Transverse colon (tissue), 4 donors: Measurements from ENCODE around the gene PITPNC1. TPM values are rescaled to one million over a fixed set of nuclear protein-coding genes. Genes with fewer than 3 reads are reported as not detected.
A peak's percentile ranks its signal among the peaks of the same experiment; 100 is the strongest.

ENCODE experiments used
- DNase-seq: peaks from one replicate; pipeline ENCODE4 v3.0.0-alpha.2; 2019
- H3K27ac ChIP-seq, 4 donors: fragments of 200-600 bp; sonication (generic); 2 replicates each; pipeline ENCODE4 v1.5.1; 2016 to 2018; ENCODE audit warnings: inconsistent platforms in 4 of 4
- H3K27me3 ChIP-seq: fragments of 200-600 bp; sonication (generic); 2 replicates; pipeline ENCODE4 v1.5.1; 2017; ENCODE audit warnings: inconsistent platforms
- H3K36me3 ChIP-seq, 4 donors: fragments of 200-600 bp; sonication (generic); 2 replicates each; pipeline ENCODE4 v1.5.1; 2017 to 2019; ENCODE audit warnings: inconsistent platforms in 4 of 4
- H3K4me1 ChIP-seq, 4 donors: fragments of 200-600 bp; sonication (generic); 2 replicates each; pipeline ENCODE4 v1.5.1; 2017 to 2020; ENCODE audit warnings: inconsistent platforms in 4 of 4
- H3K4me3 ChIP-seq, 4 donors: fragments of 200-600 bp; sonication (generic); 1 replicate in 1 of 4; 2 replicates in 3 of 4; pipeline versions ENCODE4 v1.5.1 to v1.6.1; 2017 to 2019; ENCODE audit warnings: inconsistent platforms in 4 of 4
- H3K9me3 ChIP-seq, 2 donors: fragments of 200-600 bp; sonication (generic); 2 replicates each; pipeline ENCODE4 v1.5.1; 2017 to 2019; ENCODE audit warnings: inconsistent platforms in 2 of 2
- CTCF ChIP-seq, 5 experiments: fragments of 200-600 bp in 3 of 5; fragments of 450-650 bp in 2 of 5; sonication (generic) in 3 of 5; IDR thresholded peaks; 1 replicate in 2 of 5; 2 replicates in 3 of 5; pipeline ENCODE4 v1.5.1; 2016 to 2017; ENCODE audit warnings: antibody characterized with exemption in 5 of 5, inconsistent platforms in 3 of 5, mild to moderate bottlenecking in 2 of 5, moderate library complexity in 1 of 5
- EP300 ChIP-seq: sonication (generic); formaldehyde crosslinking; IDR thresholded peaks from one replicate; pipeline ENCODE4 v1.6.1; 2017; ENCODE audit warnings: antibody characterized with exemption, low read depth
- POLR2A ChIP-seq: fragments of 450-650 bp; IDR thresholded peaks from one replicate; pipeline ENCODE4 v1.6.1; 2016; ENCODE audit warnings: antibody characterized with exemption, mild to moderate bottlenecking, moderate library complexity
- POLR2AphosphoS5 ChIP-seq, 3 donors: sonication (generic); formaldehyde crosslinking; IDR thresholded peaks; one replicate each; pipeline ENCODE4 v1.6.1; 2016; ENCODE audit warnings: antibody characterized with exemption in 3 of 3
- WGBS, 2 donors: methylation state at CpG; one replicate each; pipeline ENCODE4 v1.1.5; 2018; ENCODE audit warnings: low coverage in 1 of 2; 5-methylcytosine and 5-hydroxymethylcytosine counted together
- in situ Hi-C, 4 donors: fragments of 200-750 bp; cut with MboI; loops; one replicate each; pipeline versions ENCODE4 v1.15.0 to v1.15.1; 2017; ENCODE audit warnings: low sequenced_read_pairs in 3 of 4, low pct_ligation_motif_present in 1 of 4, low pct_unique_long_range_greater_than_20kb in 1 of 4
- intact Hi-C: fragments of 100-400 bp; cut with DNase I; formaldehyde crosslinking; loops from one replicate; pipeline ENCODE4 v1.15.1; 2023; ENCODE audit warnings: low total_unique reads
- total RNA-seq, 4 donors: library from RNA; depleted of rRNA; stranded (reverse); fragments of >200 nt; gene quantifications; one replicate each; pipeline ENCODE4 v1.1.0, GENCODE V29; 2016

The PITPNC1 gene
- total RNA-seq, 4 donors from 2014 or later = 1.6 to 10.3 (median 4.0) TPM

GRCh38 chr17:67378454-67379250 is 1.6 kb downstream of the PITPNC1 start:
- in situ Hi-C loops (loop anchor here in 1 of 4 donors (25.0 kb wide), 2 partner anchors 234 to 309 kb away; no protein-coding TSS in a partner anchor), intact Hi-C loops (loop anchor here (10.0 kb wide), 1 partner anchor 96 kb away; no protein-coding TSS in a partner anchor)
- 0% methylated on average over 5 to 66 of the region's 72 CpGs for WGBS, 2 donors
- H3K4me1 ChIP-seq = peaks cover 0 to 12% (median 7%) of the 10 kb centered on the region in 4 donors
- H3K27me3 ChIP-seq = no peaks in the 10 kb centered on the region
- no peaks in the 10 kb centered on the region for H3K9me3 ChIP-seq
- TF ChIP-seq CTCF (IDR thresholded peaks at IDR 0.05) (peak; percentile 29 to 68 (median 51)), POLR2A (peak; percentile 65), EP300 (no peak), POLR2AphosphoS5 (IDR thresholded peaks at IDR 0.05) (peak; percentile 43 to 81 (median 77))
- DNase-seq = peak; percentile 79
- H3K27ac ChIP-seq = peak overlapping the region; percentile 88 to 94 (median 92)
- H3K36me3 ChIP-seq = no peaks in the 10 kb centered on the region
- peak overlapping the region; percentile 63 to 72 (median 68) for H3K4me3 ChIP-seq

GRCh38 chr17:67379251-67379630 is 2.2 kb downstream of the PITPNC1 start:
- Histone ChIP-seq H3K9me3 (no peaks in the 10 kb centered on the region), H3K27ac (peak overlapping the region; percentile 88 to 94 (median 92)), H3K27me3 (no peaks in the 10 kb centered on the region), H3K4me3 (peak overlapping the region in 3 of 4 donors; percentile 67 to 72 (median 68)), H3K4me1 (peaks cover 0 to 12% (median 7%) of the 10 kb centered on the region in 4 donors), H3K36me3 (no peaks in the 10 kb centered on the region)
- intact Hi-C loops = loop anchor here (10.0 kb wide), 1 partner anchor 96 kb away; no protein-coding TSS in a partner anchor
- WGBS, 2 donors = 52 to 56% methylated on average over 4 to 8 of the region's 8 CpGs
- TF ChIP-seq CTCF (IDR thresholded peaks at IDR 0.05) (no peak), POLR2AphosphoS5 (IDR thresholded peaks at IDR 0.05) (no peak), EP300 (no peak), POLR2A (no peak)
- in situ Hi-C loops = loop anchor here in 1 of 4 donors (25.0 kb wide), 2 partner anchors 233 to 308 kb away; no protein-coding TSS in a partner anchor
- no peak for DNase-seq

GRCh38 chr17:67381929-67382257 is 4.8 kb downstream of the PITPNC1 start:
- Histone ChIP-seq H3K36me3 (no peaks in the 10 kb centered on the region), H3K4me1 (peaks cover 0 to 6% (median 2%) of the 10 kb centered on the region in 4 donors), H3K4me3 (no peak overlapping the region), H3K9me3 (no peaks in the 10 kb centered on the region), H3K27ac (no peak overlapping the region), H3K27me3 (no peaks in the 10 kb centered on the region)
- in situ Hi-C loops (loop anchor here in 2 of 4 donors (10.0 to 25.0 kb wide), 4 partner anchors 93 to 305 kb away; no protein-coding TSS in a partner anchor), intact Hi-C loops (no loop called here)
- TF ChIP-seq POLR2A = no peak
- TF ChIP-seq CTCF (IDR thresholded peaks at IDR 0.05) = no peak
- 55 to 73% methylated on average over 1 of the region's 1 CpG for WGBS, 2 donors
- no peak for DNase-seq

- no peak overlapping the region for H3K4me3 ChIP-seq
- H3K4me1 ChIP-seq = peaks cover 0 to 5% (median under 1%) of the 10 kb centered on the region in 4 donors
- no peaks in the 10 kb centered on the region for H3K27me3 ChIP-seq
- H3K27ac ChIP-seq = no peak overlapping the region
- in situ Hi-C loops (loop anchor here in 3 of 4 donors (5.0 to 25.0 kb wide), 5 partner anchors 89 to 302 kb away; no protein-coding TSS in a partner anchor), intact Hi-C loops (no loop called here)
- no peak for DNase-seq
- H3K9me3 ChIP-seq = no peaks in the 10 kb centered on the region
- H3K36me3 ChIP-seq = no peaks in the 10 kb centered on the region
- 94 to 98% methylated on average over 8 to 20 of the region's 20 CpGs for WGBS, 2 donors
- TF ChIP-seq EP300 = no peak
These were observed 8.3 kb downstream of the PITPNC1 start for GRCh38 chr17:67385122-67385988.
